Right lobe of liver (tissue), 4 donors: ENCODE measurements around the gene PYHIN1.

ENCODE experiments used
- POLR2A ChIP-seq: fragments of 450-650 bp; IDR thresholded peaks from one replicate; pipeline ENCODE4 v1.6.1; 2017; ENCODE audit warnings: antibody characterized with exemption, mild to moderate bottlenecking
- TF ChIP-seq, protein P1 (sequence below), 4 donors: fragments of 200-600 bp in 3 of 4; fragments of 450-650 bp in 1 of 4; IDR thresholded peaks; one replicate each; pipeline versions ENCODE4 v1.5.1 to v1.8.0; 2016 to 2022; ENCODE audit warnings: antibody characterized with exemption in 4 of 4, mild to moderate bottlenecking in 2 of 4
- donor health status: DM: no; HTN: no; CAD: no.
- donor health status: DM: no; HTN: no; CAD: no.
- donor health status: DM: no; HTN: yes; CAD: no.

DNA sequence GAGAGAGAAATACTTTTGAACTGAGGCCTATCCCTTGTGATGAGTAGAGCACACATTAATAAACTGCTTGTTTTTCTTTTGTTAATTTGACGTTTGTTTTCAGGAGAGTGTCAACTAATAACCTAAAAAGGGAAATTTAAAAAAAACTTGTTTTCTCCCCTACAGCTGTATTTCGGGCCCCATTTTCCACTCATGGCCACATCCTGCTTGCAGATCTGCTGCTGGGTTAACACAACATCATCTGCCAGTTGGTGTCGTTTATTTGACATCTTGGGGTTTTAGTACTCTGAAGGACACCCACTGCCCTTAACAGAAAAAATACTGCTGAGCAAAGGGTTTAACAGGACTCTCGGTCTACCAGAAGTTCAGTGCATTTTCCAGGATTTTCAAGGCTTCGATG lies 848 bp upstream of the PYHIN1 start:
- TF ChIP-seq, protein P1, sequence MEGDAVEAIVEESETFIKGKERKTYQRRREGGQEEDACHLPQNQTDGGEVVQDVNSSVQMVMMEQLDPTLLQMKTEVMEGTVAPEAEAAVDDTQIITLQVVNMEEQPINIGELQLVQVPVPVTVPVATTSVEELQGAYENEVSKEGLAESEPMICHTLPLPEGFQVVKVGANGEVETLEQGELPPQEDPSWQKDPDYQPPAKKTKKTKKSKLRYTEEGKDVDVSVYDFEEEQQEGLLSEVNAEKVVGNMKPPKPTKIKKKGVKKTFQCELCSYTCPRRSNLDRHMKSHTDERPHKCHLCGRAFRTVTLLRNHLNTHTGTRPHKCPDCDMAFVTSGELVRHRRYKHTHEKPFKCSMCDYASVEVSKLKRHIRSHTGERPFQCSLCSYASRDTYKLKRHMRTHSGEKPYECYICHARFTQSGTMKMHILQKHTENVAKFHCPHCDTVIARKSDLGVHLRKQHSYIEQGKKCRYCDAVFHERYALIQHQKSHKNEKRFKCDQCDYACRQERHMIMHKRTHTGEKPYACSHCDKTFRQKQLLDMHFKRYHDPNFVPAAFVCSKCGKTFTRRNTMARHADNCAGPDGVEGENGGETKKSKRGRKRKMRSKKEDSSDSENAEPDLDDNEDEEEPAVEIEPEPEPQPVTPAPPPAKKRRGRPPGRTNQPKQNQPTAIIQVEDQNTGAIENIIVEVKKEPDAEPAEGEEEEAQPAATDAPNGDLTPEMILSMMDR (IDR thresholded peaks at IDR 0.05) = no peak
- TF ChIP-seq POLR2A = no peak
